ENCODE results near the gene CFAP221.

CFAP221 gene

GRCh38 chr2:119657466-119658145, 113.4 kb downstream of the CFAP221 start:
- no peaks in the 10 kb centered on the region for H3K9me3 ChIP-seq (ENCODE audit: insufficient read depth, low read length)
- H3K27me3 ChIP-seq (ENCODE audit: insufficient read depth, insufficient read length) = no peaks in the 10 kb centered on the region
- TF ChIP-seq ZNF274 (IDR thresholded peaks at IDR 0.05; ENCODE audit: low read depth, low read length) = no peak
- TF ChIP-seq SUZ12 (IDR thresholded peaks at IDR 0.05; ENCODE audit: extremely low read depth, insufficient read depth, insufficient read length) = no peak
- TF ChIP-seq YY1 (IDR thresholded peaks at IDR 0.05; ENCODE audit: insufficient read depth, insufficient read length) = no peak
- DNase-seq (ENCODE audit: low read depth, low spot score) = no peak
- H3K4me1 ChIP-seq (ENCODE audit: insufficient read depth, insufficient read length) = no peaks in the 10 kb centered on the region
- H3K4me3 ChIP-seq (ENCODE audit: insufficient read length, low read depth) = no peak overlapping the region
- no peak overlapping the region for H3K9ac ChIP-seq (ENCODE audit: insufficient read length, low read depth)
- H3K36me3 ChIP-seq (ENCODE audit: insufficient read depth, insufficient read length, low read length) = no peaks in the 10 kb centered on the region

- no peak for TF ChIP-seq SUZ12 (IDR thresholded peaks at IDR 0.05; ENCODE audit: extremely low read depth, insufficient read depth, insufficient read length)
- no peak for TF ChIP-seq ZNF274 (IDR thresholded peaks at IDR 0.05; ENCODE audit: low read depth, low read length)
- no peak for TF ChIP-seq YY1 (IDR thresholded peaks at IDR 0.05; ENCODE audit: insufficient read depth, insufficient read length)
- H3K9me3 ChIP-seq (ENCODE audit: insufficient read depth, low read length) = no peaks in the 10 kb centered on the region
- no peaks in the 10 kb centered on the region for H3K4me1 ChIP-seq (ENCODE audit: insufficient read depth, insufficient read length)
- no peaks in the 10 kb centered on the region for H3K27me3 ChIP-seq (ENCODE audit: insufficient read depth, insufficient read length)
- H3K4me3 ChIP-seq (ENCODE audit: insufficient read length, low read depth) = no peak overlapping the region
- DNase-seq (ENCODE audit: low read depth, low spot score) = no peak
- H3K9ac ChIP-seq (ENCODE audit: insufficient read length, low read depth) = no peak overlapping the region
- no peaks in the 10 kb centered on the region for H3K36me3 ChIP-seq (ENCODE audit: insufficient read depth, insufficient read length, low read length)
These were observed 115.5 kb downstream of the CFAP221 start for GRCh38 chr2:119659601-119660342.

GRCh38 chr2:119660343-119660658, 116.1 kb downstream of the CFAP221 start:
- Histone ChIP-seq H3K9me3 (ENCODE audit: insufficient read depth, low read length) (no peaks in the 10 kb centered on the region), H3K27me3 (ENCODE audit: insufficient read depth, insufficient read length) (no peaks in the 10 kb centered on the region)
- DNase-seq (ENCODE audit: low read depth, low spot score) = no peak

GRCh38 chr2:119662297-119662696, 118.0 kb downstream of the CFAP221 start:
- no peaks in the 10 kb centered on the region for H3K9me3 ChIP-seq (ENCODE audit: insufficient read depth, low read length)
- H3K27me3 ChIP-seq (ENCODE audit: insufficient read depth, insufficient read length) = no peaks in the 10 kb centered on the region
- H3K4me1 ChIP-seq (ENCODE audit: insufficient read depth, insufficient read length) = no peaks in the 10 kb centered on the region
- no peak overlapping the region for H3K9ac ChIP-seq (ENCODE audit: insufficient read length, low read depth)
- no peak for DNase-seq (ENCODE audit: low read depth, low spot score)
- no peaks in the 10 kb centered on the region for H3K36me3 ChIP-seq (ENCODE audit: insufficient read depth, insufficient read length, low read length)
- TF ChIP-seq YY1 (IDR thresholded peaks at IDR 0.05; ENCODE audit: insufficient read depth, insufficient read length) (no peak), ZNF274 (IDR thresholded peaks at IDR 0.05; ENCODE audit: low read depth, low read length) (no peak), SUZ12 (IDR thresholded peaks at IDR 0.05; ENCODE audit: extremely low read depth, insufficient read depth, insufficient read length) (no peak)
- H3K4me3 ChIP-seq (ENCODE audit: insufficient read length, low read depth) = no peak overlapping the region

More at GRCh38 chr2:119660343-119660658, 116.1 kb downstream of the CFAP221 start:
- no peak for TF ChIP-seq ZNF274 (IDR thresholded peaks at IDR 0.05; ENCODE audit: low read depth, low read length)
- no peak for TF ChIP-seq SUZ12 (IDR thresholded peaks at IDR 0.05; ENCODE audit: extremely low read depth, insufficient read depth, insufficient read length)
- H3K36me3 ChIP-seq (ENCODE audit: insufficient read depth, insufficient read length, low read length) = no peaks in the 10 kb centered on the region
- H3K4me3 ChIP-seq (ENCODE audit: insufficient read length, low read depth) = no peak overlapping the region
- H3K4me1 ChIP-seq (ENCODE audit: insufficient read depth, insufficient read length) = no peaks in the 10 kb centered on the region
- no peak overlapping the region for H3K9ac ChIP-seq (ENCODE audit: insufficient read length, low read depth)

GRCh38 chr2:119668546-119668945, 124.3 kb downstream of the CFAP221 start:
- H3K9me3 ChIP-seq (ENCODE audit: insufficient read depth, low read length) = no peaks in the 10 kb centered on the region
- H3K9ac ChIP-seq (ENCODE audit: insufficient read length, low read depth) = no peak overlapping the region
- no peaks in the 10 kb centered on the region for H3K36me3 ChIP-seq (ENCODE audit: insufficient read depth, insufficient read length, low read length)
- peaks cover 5% of the 10 kb centered on the region for H3K4me1 ChIP-seq (ENCODE audit: insufficient read depth, insufficient read length)
- H3K27me3 ChIP-seq (ENCODE audit: insufficient read depth, insufficient read length) = no peaks in the 10 kb centered on the region
- TF ChIP-seq YY1 (IDR thresholded peaks at IDR 0.05; ENCODE audit: insufficient read depth, insufficient read length) = no peak
- TF ChIP-seq SUZ12 (IDR thresholded peaks at IDR 0.05; ENCODE audit: extremely low read depth, insufficient read depth, insufficient read length) = no peak
- no peak for TF ChIP-seq ZNF274 (IDR thresholded peaks at IDR 0.05; ENCODE audit: low read depth, low read length)
- H3K4me3 ChIP-seq (ENCODE audit: insufficient read length, low read depth) = no peak overlapping the region
- no peak for DNase-seq (ENCODE audit: low read depth, low spot score)

GRCh38 chr2:119671016-119671415, 126.8 kb downstream of the CFAP221 start:
- Histone ChIP-seq H3K9me3 (ENCODE audit: insufficient read depth, low read length) (no peaks in the 10 kb centered on the region), H3K36me3 (ENCODE audit: insufficient read depth, insufficient read length, low read length) (no peaks in the 10 kb centered on the region), H3K9ac (ENCODE audit: insufficient read length, low read depth) (no peak overlapping the region), H3K27me3 (ENCODE audit: insufficient read depth, insufficient read length) (no peaks in the 10 kb centered on the region), H3K4me3 (ENCODE audit: insufficient read length, low read depth) (no peak overlapping the region), H3K4me1 (ENCODE audit: insufficient read depth, insufficient read length) (peaks cover 5% of the 10 kb centered on the region)
- TF ChIP-seq ZNF274 (IDR thresholded peaks at IDR 0.05; ENCODE audit: low read depth, low read length) (no peak), YY1 (IDR thresholded peaks at IDR 0.05; ENCODE audit: insufficient read depth, insufficient read length) (no peak), SUZ12 (IDR thresholded peaks at IDR 0.05; ENCODE audit: extremely low read depth, insufficient read depth, insufficient read length) (no peak)
- DNase-seq (ENCODE audit: low read depth, low spot score) = no peak

- TF ChIP-seq SUZ12 (IDR thresholded peaks at IDR 0.05; ENCODE audit: extremely low read depth, insufficient read depth, insufficient read length) = no peak
- TF ChIP-seq ZNF274 (IDR thresholded peaks at IDR 0.05; ENCODE audit: low read depth, low read length) = no peak
- no peak for TF ChIP-seq YY1 (IDR thresholded peaks at IDR 0.05; ENCODE audit: insufficient read depth, insufficient read length)
- no peaks in the 10 kb centered on the region for H3K9me3 ChIP-seq (ENCODE audit: insufficient read depth, low read length)
- H3K4me3 ChIP-seq (ENCODE audit: insufficient read length, low read depth) = no peak overlapping the region
These were observed 127.5 kb downstream of the CFAP221 start for GRCh38 chr2:119671752-119672151.

More at GRCh38 chr2:119671752-119672151, 127.5 kb downstream of the CFAP221 start:
- Histone ChIP-seq H3K36me3 (ENCODE audit: insufficient read depth, insufficient read length, low read length) (no peaks in the 10 kb centered on the region), H3K27me3 (ENCODE audit: insufficient read depth, insufficient read length) (no peaks in the 10 kb centered on the region), H3K4me1 (ENCODE audit: insufficient read depth, insufficient read length) (peaks cover 5% of the 10 kb centered on the region), H3K9ac (ENCODE audit: insufficient read length, low read depth) (no peak overlapping the region)
- no peak for DNase-seq (ENCODE audit: low read depth, low spot score)

Measured in NT2/D1 (cell line).